ENCODE measurements around the gene SSR4. TPM values are rescaled to one million over a fixed set of nuclear protein-coding genes. Genes with fewer than 3 reads are reported as not detected.

The SSR4 gene
- total RNA-seq, 1 donor from 2014 or later = 128 TPM

- DNase-seq (ENCODE audit: low read depth) = no peak
- no peak overlapping the region for H3K4me3 ChIP-seq (ENCODE audit: low read depth, low read length)
- no peak for TF ChIP-seq CTCF (conservative IDR thresholded peaks at IDR 0.05; ENCODE audit: low read depth, low read length)
Measured at GRCh38 chrX:153830640-153831428, 36.4 kb downstream of the SSR4 start.

- no peak overlapping the region for H3K4me3 ChIP-seq (ENCODE audit: low read depth, low read length)
- no peak for DNase-seq (ENCODE audit: low read depth)
- TF ChIP-seq CTCF (conservative IDR thresholded peaks at IDR 0.05; ENCODE audit: low read depth, low read length) = no peak
Measured at GRCh38 chrX:153831429-153832150, 37.1 kb downstream of the SSR4 start.

GRCh38 chrX:153832728-153833127 is 38.3 kb downstream of the SSR4 start:
- no peak for TF ChIP-seq CTCF (conservative IDR thresholded peaks at IDR 0.05; ENCODE audit: low read depth, low read length)
- no peak for DNase-seq (ENCODE audit: low read depth)
- H3K4me3 ChIP-seq (ENCODE audit: low read depth, low read length) = no peak overlapping the region

- no peak for TF ChIP-seq CTCF (conservative IDR thresholded peaks at IDR 0.05; ENCODE audit: low read depth, low read length)
- no peak for DNase-seq (ENCODE audit: low read depth)
- no peak overlapping the region for H3K4me3 ChIP-seq (ENCODE audit: low read depth, low read length)
Measured at GRCh38 chrX:153836921-153837320, 42.5 kb downstream of the SSR4 start.

- no peak for TF ChIP-seq CTCF (conservative IDR thresholded peaks at IDR 0.05; ENCODE audit: low read depth, low read length)
- H3K4me3 ChIP-seq (ENCODE audit: low read depth, low read length) = no peak overlapping the region
- no peak for DNase-seq (ENCODE audit: low read depth)
Measured at GRCh38 chrX:153844509-153845082, 50.1 kb downstream of the SSR4 start.

GRCh38 chrX:153845195-153845594 is 50.7 kb downstream of the SSR4 start:
- DNase-seq (ENCODE audit: low read depth) = no peak
- H3K4me3 ChIP-seq (ENCODE audit: low read depth, low read length) = no peak overlapping the region
- TF ChIP-seq CTCF (conservative IDR thresholded peaks at IDR 0.05; ENCODE audit: low read depth, low read length) = no peak
